NCI-H82 treated with DMSO at 0.1 percent for 48 hours (cell line): Measurements from ENCODE around the gene TNFSF11.

ENCODE experiments used
- DNase-seq: peaks from one replicate; lab custom pipeline; 2025; ENCODE audit not compliant: unreplicated experiment; lab: John Stamatoyannopoulos, UW

TNFSF11 gene

GRCh38 chr13:42610649-42611048 lies 36.7 kb downstream of the TNFSF11 start:
- no peak for DNase-seq

GRCh38 chr13:42611086-42611779 lies 37.3 kb downstream of the TNFSF11 start:
- no peak for DNase-seq

- no peak for DNase-seq
Measured at GRCh38 chr13:42612021-42612765, 38.2 kb downstream of the TNFSF11 start.

- DNase-seq = no peak
Measured at GRCh38 chr13:42614436-42615035, 40.6 kb downstream of the TNFSF11 start.

- no peak for DNase-seq
Measured at GRCh38 chr13:42615691-42616090, 41.7 kb downstream of the TNFSF11 start.

- DNase-seq = no peak
Measured at GRCh38 chr13:42617221-42617620, 43.3 kb downstream of the TNFSF11 start.

GRCh38 chr13:42623916-42624315 lies 50.0 kb downstream of the TNFSF11 start:
- no peak for DNase-seq

- DNase-seq = no peak
Measured at GRCh38 chr13:42625611-42626010, 51.7 kb downstream of the TNFSF11 start.

GRCh38 chr13:42626176-42626860 lies 52.4 kb downstream of the TNFSF11 start:
- no peak for DNase-seq

- DNase-seq = no peak
Measured at GRCh38 chr13:42628666-42629065, 54.7 kb downstream of the TNFSF11 start.

- DNase-seq = no peak
Measured at GRCh38 chr13:42631181-42631580, 57.2 kb downstream of the TNFSF11 start.

GRCh38 chr13:42633495-42633894 lies 59.5 kb downstream of the TNFSF11 start:
- no peak for DNase-seq

GRCh38 chr13:42638101-42638500 lies 64.1 kb downstream of the TNFSF11 start:
- no peak for DNase-seq

GRCh38 chr13:42638886-42639285 lies 64.9 kb downstream of the TNFSF11 start:
- DNase-seq = no peak

- DNase-seq = no peak
Measured at GRCh38 chr13:42643076-42643475, 69.1 kb downstream of the TNFSF11 start.

GRCh38 chr13:42644841-42645240 lies 70.9 kb downstream of the TNFSF11 start:
- no peak for DNase-seq

GRCh38 chr13:42645717-42646116 lies 71.8 kb downstream of the TNFSF11 start:
- DNase-seq = no peak

GRCh38 chr13:42649141-42649540 lies 75.2 kb downstream of the TNFSF11 start:
- DNase-seq = no peak

- DNase-seq = peak; percentile 52
Measured at GRCh38 chr13:42649831-42650230, 75.9 kb downstream of the TNFSF11 start.

GRCh38 chr13:42650506-42650905 lies 76.6 kb downstream of the TNFSF11 start:
- DNase-seq = no peak

- DNase-seq = no peak
Measured at GRCh38 chr13:42651936-42652641, 78.1 kb downstream of the TNFSF11 start.
